HepG2 (cell line): ENCODE data around the gene GPR152.

Experiments
- CHD4 ChIP-seq: fragments of 200-600 bp; sonication (generic); IDR thresholded peaks from 2 replicates; pipeline ENCODE4 v1.7.0; 2017; ENCODE audit warnings: mild to moderate bottlenecking, low read length, borderline replicate concordance
- MTF1 ChIP-seq: sonication (generic); formaldehyde crosslinking; IDR thresholded peaks from 2 replicates; pipeline ENCODE4 v1.5.0; 2020; ENCODE audit warnings: missing genetic modification reagents
- NFYB ChIP-seq: sonication (generic); formaldehyde crosslinking; IDR thresholded peaks from 2 replicates; pipeline ENCODE4 v1.4.0; 2020; ENCODE audit warnings: missing genetic modification reagents
- POLR2A ChIP-seq, 2 experiments: IDR thresholded peaks; 2 replicates each; pipeline ENCODE4 v1.6.1; 2011; ENCODE audit warnings: low read depth in 2 of 2, low read length in 2 of 2, mild to moderate bottlenecking in 1 of 2, moderate library complexity in 1 of 2; ENCODE audit not compliant: insufficient read depth in 1 of 2
- TF ChIP-seq, protein P1 (sequence below): sonication (generic); formaldehyde crosslinking; IDR thresholded peaks from 2 replicates; pipeline ENCODE4 v1.4.0; 2020; ENCODE audit warnings: missing genetic modification reagents

DNA sequence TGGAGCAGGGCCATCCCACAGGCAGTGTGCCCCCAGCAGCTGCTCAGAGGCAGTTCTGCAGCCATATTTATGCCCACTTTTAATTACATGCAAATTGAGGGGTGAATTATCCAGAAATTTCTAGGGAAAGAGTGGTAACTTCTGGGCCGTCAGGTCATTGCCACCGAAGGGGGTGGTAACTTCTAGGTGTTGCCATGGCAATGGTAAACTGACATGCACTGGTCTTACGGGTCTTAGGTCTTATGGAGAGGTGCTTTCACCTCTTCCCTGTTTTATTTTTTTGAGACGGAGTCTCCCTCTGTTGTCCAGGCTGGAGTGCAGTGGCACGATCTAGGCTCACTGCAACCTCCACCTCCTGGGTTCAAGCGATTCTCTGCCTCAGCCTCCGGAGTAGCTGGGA is 20.4 kb upstream of the GPR152 start:
- no peak for TF ChIP-seq MTF1 (CRISPR knock-in tag)
- TF ChIP-seq, protein P1, sequence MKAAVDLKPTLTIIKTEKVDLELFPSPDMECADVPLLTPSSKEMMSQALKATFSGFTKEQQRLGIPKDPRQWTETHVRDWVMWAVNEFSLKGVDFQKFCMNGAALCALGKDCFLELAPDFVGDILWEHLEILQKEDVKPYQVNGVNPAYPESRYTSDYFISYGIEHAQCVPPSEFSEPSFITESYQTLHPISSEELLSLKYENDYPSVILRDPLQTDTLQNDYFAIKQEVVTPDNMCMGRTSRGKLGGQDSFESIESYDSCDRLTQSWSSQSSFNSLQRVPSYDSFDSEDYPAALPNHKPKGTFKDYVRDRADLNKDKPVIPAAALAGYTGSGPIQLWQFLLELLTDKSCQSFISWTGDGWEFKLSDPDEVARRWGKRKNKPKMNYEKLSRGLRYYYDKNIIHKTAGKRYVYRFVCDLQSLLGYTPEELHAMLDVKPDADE (CRISPR knock-in tag), result no peak
- TF ChIP-seq CHD4, result no peak
- TF ChIP-seq NFYB, result no peak
- TF ChIP-seq POLR2A (IDR thresholded peaks at IDR 0.05; ENCODE audit: insufficient read depth in 1 of 2, low read depth in 2 of 2, low read length in 2 of 2), result no peak
